NCI-H2107 treated with DMSO at 0.1 percent for 48 hours (cell line): ENCODE data around the gene ANKRD36C.
"Not testable (repeated sequence)": the region's sequence is repeated elsewhere in the genome, so short reads cannot be mapped to it uniquely, and the experiment has no call there.

Experiments
- DNase-seq: peaks from one replicate; lab custom pipeline; 2025; ENCODE audit not compliant: unreplicated experiment; lab: John Stamatoyannopoulos, UW

The ANKRD36C gene

DNA sequence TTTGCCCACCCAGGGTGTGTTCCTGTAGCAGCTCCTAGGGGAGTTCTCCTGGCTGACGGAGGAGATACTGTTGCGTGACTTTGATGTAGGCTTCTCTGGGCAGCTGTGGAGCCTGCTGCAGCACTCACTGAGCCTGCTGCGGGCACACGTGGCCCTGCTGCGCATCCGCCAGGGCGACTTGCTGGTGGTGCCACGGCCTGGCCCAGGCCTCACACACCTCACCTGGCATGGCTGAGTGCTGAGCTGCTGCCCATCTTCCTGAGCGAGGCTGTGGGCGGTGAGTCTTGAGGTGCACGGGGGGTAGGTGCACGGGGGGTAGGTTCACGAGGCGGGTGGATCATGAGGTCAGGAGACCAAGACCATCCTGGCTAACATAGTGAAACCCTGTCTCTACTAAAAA is 191.7 kb downstream of the ANKRD36C start:
- DNase-seq = no peak

- not testable (repeated sequence) for DNase-seq
Observed at GRCh38 chr2:95799147-95799889, 192.3 kb downstream of the ANKRD36C start.

DNA sequence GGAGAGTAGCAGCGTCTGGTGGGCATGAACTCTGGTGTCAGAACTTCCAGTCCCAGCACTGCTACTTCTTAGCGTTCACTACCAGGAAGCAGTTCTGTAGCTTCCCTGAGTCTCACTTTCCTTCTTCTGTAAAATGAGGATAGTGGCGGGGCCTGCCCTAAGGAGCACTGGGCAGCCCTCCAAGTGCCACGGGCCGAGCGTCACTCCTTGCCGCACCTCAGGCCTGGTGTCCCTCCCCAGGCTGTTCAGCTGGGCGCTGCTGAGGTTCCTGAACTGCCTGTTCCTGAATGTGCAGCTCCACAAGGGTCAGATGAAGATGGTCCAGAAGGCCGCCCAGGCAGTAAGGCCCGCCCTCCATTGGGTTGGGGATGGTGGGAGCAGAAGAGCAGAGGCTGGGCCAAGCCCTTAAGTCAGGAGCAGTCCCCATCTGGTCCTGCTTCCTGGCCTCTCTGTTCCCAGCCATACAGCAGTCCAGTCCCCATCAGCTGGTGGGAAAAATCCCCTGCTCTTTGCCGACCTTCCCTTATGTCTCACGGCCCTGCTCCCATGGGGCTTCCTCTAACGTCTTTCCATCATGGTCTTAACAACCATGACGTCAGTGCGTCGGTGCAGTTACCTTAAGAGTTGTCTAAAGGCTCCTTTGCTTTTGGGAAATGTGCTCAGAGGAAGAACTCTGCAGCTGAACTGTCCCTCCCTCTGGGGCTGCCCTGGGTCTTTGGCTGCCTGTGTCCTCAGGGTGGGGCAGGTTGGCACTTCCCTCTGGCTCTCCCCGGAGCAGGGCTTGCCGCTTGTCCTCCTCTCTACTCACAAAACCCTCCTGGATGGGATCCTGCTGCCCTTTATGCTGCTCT is 195.2 kb downstream of the ANKRD36C start:
- not testable (repeated sequence) for DNase-seq

DNA sequence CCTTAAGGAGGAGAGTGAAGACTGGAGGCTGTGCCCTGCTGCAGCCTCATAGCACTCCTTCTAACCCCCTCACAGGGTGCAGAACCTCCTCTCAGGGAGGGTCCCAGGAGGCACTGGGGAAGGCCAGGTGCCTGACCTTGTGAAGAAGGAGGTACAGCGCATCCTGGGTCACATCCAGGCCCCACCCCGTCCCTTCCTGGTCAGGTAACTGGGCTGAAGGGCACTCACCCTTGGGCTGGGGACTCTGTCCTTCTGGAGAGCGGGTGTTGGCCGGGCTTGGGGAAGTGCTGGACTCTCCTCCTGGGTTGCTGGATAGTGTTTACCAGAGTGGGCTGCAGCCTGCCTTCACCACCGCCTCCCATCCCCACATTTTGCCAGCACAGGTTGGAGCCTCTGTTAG is 197.7 kb downstream of the ANKRD36C start:
- not testable (repeated sequence) for DNase-seq

DNA sequence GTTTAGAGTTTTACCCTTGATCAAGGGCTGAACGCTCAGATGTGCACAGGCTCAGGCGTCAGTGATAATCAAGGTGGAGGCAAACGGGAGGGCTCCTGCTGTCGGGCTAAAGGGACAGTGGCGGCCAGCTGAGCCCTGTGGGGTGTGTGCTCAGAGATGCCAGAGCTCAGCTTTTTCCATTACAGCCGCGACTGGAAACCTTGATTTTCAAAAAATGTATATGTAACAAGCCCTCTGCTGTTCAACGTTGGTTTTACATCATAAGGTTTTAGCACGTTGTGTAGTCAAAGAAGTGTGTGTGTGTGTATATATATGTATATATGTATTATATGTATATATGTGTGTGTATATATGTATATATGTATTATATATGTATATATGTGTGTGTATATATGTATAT is 201.4 kb downstream of the ANKRD36C start:
- DNase-seq = not testable (repeated sequence)

- DNase-seq = not testable (repeated sequence)
Observed at GRCh38 chr2:95789385-95789784, 202.2 kb downstream of the ANKRD36C start.

GRCh38 chr2:95788642-95789041 is 203.0 kb downstream of the ANKRD36C start:
- not testable (repeated sequence) for DNase-seq
